Gastroesophageal sphincter (tissue), 3 donors: ENCODE measurements around the gene GLT1D1.

Source experiments
- CTCF ChIP-seq, 4 experiments: fragments of 200-600 bp in 2 of 4; fragments of 450-650 bp in 2 of 4; sonication (generic) in 1 of 4; IDR thresholded peaks; one replicate each; pipeline ENCODE4 v1.5.1; 2017 to 2019; ENCODE audit warnings: antibody characterized with exemption in 4 of 4, mild to moderate bottlenecking in 2 of 4, moderate library complexity in 2 of 4
- EP300 ChIP-seq: sonication (generic); formaldehyde crosslinking; IDR thresholded peaks from one replicate; pipeline ENCODE4 v1.6.1; 2017; ENCODE audit warnings: antibody characterized with exemption, mild to moderate bottlenecking

- TF ChIP-seq CTCF (IDR thresholded peaks at IDR 0.05), result no peak
- no peak for TF ChIP-seq EP300
Observed at GRCh38 chr12:128992116-128992515, 138.8 kb downstream of the GLT1D1 start.
